Astrocyte of the hippocampus (primary cell): ENCODE results near the gene IL17REL.
"Not testable (repeated sequence)": the region's sequence is repeated elsewhere in the genome, so short reads cannot be mapped to it uniquely, and the experiment has no call there.

Experiments used
- DNase-seq: peaks from one replicate; pipeline ENCODE4 v3.0.0; 2011; ENCODE audit warnings: low read depth, low spot score

The IL17REL gene

GRCh38 chr22:49991167-49991566 is 21.4 kb downstream of the IL17REL start:
- DNase-seq, result no peak

- not testable (repeated sequence) for DNase-seq
Observed at GRCh38 chr22:49989826-49990225, 22.7 kb downstream of the IL17REL start.

GRCh38 chr22:49986325-49986724 is 26.2 kb downstream of the IL17REL start:
- DNase-seq, result no peak

- DNase-seq, result no peak
Observed at GRCh38 chr22:49983148-49984042, 29.2 kb downstream of the IL17REL start.

GRCh38 chr22:49981799-49982198 is 30.8 kb downstream of the IL17REL start:
- DNase-seq, result not testable (repeated sequence)

- DNase-seq, result peak; percentile 46
Observed at GRCh38 chr22:49979587-49980264, 32.8 kb downstream of the IL17REL start.

GRCh38 chr22:49977578-49977977 is 35.0 kb downstream of the IL17REL start:
- no peak for DNase-seq

- peak; percentile 1 for DNase-seq
Observed at GRCh38 chr22:49976439-49977175, 36.0 kb downstream of the IL17REL start.

- peak; percentile 9 for DNase-seq
Observed at GRCh38 chr22:49975543-49976389, 36.8 kb downstream of the IL17REL start.

GRCh38 chr22:49973018-49973961 is 39.3 kb downstream of the IL17REL start:
- no peak for DNase-seq

- DNase-seq, result no peak
Observed at GRCh38 chr22:49972163-49973017, 40.2 kb downstream of the IL17REL start.

GRCh38 chr22:49971232-49972162 is 41.1 kb downstream of the IL17REL start:
- peak; percentile 47 for DNase-seq

GRCh38 chr22:49970528-49971231 is 41.9 kb downstream of the IL17REL start:
- peak; percentile 97 for DNase-seq

GRCh38 chr22:49969751-49970527 is 42.6 kb downstream of the IL17REL start:
- DNase-seq, result peak; percentile 2

- peak; percentile 0 for DNase-seq
Observed at GRCh38 chr22:49968831-49969661, 43.5 kb downstream of the IL17REL start.
